GM18951 (cell line): ENCODE measurements around the gene PLEKHH3.
"Not testable (repeated sequence)": the region's sequence is repeated elsewhere in the genome, so short reads cannot be mapped to it uniquely, and the experiment has no call there.

Experiments
- POLR2A ChIP-seq: IDR thresholded peaks from 4 replicates; pipeline ENCODE4 v1.6.1; 2011; ENCODE audit warnings: mild to moderate bottlenecking; ENCODE audit not compliant: insufficient read length, insufficient read depth; ENCODE audit errors: extremely low read depth
- in situ Hi-C: fragments of 300-500 bp; cut with MboI; formaldehyde crosslinking; loops from one replicate; pipeline ENCODE4 v1.12.0; 2022; ENCODE audit warnings: low sequenced_read_pairs, mixed read lengths, inconsistent platforms; ENCODE audit not compliant: unreplicated experiment

The PLEKHH3 gene

DNA sequence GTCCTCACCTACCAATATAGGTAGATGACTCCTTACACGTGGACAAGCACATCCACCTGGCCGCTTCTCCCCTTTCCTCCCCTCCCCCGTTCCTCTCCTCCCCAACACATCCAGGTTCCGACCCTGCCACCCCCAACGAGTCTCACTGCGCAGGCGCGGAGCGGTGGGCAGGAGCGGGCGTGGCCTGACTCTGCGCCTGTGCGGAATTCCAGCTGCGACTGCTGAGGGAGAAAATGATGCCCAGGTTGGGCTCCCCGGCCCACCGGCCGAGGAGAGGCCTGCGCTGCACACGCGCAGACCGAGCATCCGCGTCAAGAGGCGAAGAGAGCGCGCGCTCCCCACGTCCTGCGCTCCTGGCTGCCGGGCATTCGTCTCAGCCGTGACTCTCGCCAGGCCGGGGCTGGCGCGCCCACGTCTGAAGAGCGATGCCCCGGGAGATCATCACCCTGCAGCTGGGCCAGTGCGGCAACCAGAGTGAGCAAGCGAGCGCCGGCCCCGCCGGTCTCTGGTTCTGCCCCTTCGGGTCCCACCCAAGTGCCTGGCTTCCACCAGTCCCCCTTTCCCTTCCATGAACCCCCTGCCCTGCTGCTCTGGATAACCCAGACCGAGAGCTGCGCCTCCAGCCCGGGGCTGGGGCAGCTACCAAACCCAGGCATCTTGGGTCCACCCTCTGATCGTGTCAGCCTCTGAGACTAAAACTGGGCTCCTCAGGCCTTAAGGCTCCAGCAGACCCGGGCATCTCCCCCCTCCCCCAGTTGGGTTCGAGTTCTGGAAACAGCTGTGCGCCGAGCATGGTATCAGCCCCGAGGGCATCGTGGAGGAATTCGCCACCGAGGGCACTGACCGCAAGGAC is 17.5 kb downstream of the PLEKHH3 start, which contains the start of gene TUBG2:
Gene TUBG2 (plus strand): TSS at position 206 of the 853 bp plus-strand sequence. CDS start 220 bp downstream, at position 426.
- peak; percentile 82 for TF ChIP-seq POLR2A

DNA sequence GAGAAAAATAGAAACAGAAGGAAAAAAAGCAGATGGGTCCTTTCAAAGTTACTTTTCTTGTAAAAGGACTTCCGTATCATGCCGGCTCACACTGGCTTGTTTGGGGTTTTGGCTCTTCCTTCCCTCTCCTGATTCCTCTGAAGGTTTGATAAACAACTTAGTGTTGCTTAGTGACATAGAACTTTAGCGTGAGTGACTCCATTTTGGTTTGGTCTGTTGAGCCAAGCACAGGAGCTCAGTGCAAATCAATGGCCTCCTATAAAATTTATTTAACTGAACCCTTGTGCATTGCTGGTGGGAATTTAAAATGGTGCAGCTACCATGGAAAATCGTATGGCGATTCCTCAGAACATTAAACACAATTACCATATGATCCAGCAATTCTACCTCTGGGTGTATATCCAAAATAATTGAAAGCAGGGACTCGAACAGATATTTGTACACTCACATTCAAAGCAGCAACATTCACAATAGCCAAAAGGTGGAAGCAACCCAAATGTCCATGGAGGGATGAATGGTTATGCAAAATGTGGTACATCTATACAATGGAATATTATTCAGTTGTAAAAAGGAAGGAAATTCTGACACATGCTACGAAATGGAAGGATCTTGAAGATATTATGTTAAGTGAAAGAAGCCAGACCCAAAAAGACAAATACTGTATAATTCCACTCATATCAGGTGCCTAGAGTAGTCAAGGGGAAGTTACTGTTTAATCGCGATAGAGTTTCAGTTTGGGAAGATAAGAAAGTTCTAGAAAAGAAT is 18.8 kb downstream of the PLEKHH3 start:
- in situ Hi-C loops = no loop called here

More for the DNA sequence above, 17.5 kb downstream of the PLEKHH3 start, which contains the start of gene TUBG2:
- in situ Hi-C loops = no loop called here

DNA sequence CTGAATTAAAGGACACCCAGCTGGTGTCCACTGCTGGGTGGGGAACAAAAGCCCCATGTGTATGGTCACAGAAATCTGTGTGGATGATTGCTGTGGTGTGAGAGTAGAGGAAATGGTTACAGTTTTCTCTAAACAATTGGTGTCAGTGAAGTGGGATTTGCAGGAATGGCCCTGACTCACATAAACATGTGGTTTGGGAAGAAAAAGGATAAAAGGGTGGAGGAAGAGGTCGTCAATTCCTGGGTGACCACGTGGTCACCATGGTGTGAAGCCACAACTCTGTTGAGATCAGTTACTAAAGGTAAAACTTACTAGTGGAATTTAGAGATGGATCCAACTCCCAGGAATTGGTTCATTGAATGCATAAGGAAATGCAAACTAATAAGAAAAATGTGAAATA is 21.3 kb downstream of the PLEKHH3 start:
- in situ Hi-C loops = no loop called here
- no peak for TF ChIP-seq POLR2A

More for the DNA sequence above, 18.8 kb downstream of the PLEKHH3 start:
- TF ChIP-seq POLR2A = no peak

DNA sequence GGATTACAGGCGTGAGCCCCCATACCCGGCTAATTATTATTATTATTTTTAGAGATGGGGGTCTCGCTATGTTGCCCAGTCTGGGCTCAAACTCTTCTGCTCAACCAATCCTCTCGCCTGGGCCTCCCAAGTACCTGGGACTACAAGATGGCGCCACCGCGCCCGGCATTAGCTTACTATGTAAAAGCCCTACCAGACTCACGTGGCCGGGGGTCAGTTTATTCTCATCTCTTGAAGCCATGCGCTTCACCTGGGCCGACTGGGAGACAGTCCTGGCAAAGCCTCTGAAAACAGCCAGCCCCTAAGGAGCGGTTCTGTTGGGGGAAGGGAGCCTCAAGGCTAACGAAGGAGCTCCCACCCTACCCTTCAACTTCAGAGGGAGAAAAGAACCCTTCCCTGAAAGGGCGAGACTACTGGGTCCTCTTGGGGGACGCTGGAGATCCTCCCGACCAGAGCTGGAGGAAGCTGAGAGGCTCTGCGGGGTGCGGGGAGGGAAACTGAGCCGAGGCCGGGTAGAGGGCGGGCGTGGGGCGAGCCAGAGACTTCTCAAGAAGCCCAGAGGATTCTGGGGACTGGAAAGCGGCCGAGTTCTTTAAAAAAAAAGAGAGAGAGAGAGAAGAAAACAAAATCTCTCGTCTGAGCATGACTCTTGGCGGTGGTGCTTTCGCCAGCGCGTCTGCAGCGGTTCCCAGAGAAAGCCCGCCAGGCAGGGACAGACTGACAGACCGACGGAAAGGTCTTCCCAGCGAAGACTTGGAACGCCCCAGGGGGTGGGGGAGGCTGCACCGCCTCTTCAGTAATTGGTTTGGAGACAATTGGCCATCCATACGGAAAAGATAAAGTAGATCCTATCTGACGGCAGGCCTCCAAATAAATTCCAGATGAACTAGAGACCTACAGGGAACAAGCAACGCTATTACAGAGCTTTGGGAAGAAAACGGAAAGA is 23.3 kb downstream of the PLEKHH3 start:
- TF ChIP-seq POLR2A = no peak
- in situ Hi-C loops = no loop called here

DNA sequence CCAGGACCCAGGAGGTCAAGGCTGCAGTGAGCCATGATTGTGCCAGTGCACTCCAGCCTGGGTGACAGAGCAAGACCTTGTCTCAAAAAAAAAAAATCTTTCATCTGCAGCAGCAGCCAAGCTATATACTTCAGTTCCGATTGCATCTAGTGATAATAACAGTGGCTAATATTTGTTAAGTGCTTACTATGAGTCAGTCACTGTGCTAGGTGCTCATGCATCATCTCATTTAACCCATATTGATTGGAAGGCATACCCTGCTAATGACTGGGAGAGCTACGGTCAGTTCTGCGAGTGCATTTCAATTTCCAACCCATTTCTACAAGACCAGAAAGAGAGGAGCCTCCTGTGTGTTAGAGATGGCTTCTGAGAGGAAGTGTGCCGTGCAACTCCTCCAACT is 25.4 kb downstream of the PLEKHH3 start:
- no peak for TF ChIP-seq POLR2A
- in situ Hi-C loops = no loop called here

DNA sequence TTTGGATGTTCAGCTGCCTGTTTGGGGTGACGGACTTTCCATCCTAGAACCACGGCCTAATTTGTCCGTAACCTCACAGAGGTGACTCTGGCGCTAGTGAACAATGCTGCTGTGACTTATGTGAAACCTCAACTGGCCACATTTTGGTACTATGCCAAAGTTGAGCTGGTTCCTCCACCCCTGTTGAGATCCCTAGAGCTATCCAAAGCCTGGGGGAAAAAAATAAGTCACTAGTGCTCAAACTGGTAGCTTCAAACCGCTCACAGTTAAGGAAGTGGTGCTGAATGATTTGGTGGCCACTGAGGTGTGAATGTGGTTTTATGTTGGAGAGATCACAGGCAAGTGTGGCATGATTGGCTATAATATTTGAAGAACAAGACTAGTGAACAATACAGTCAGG is 29.0 kb downstream of the PLEKHH3 start:
- in situ Hi-C loops = no loop called here
- TF ChIP-seq POLR2A = no peak

DNA sequence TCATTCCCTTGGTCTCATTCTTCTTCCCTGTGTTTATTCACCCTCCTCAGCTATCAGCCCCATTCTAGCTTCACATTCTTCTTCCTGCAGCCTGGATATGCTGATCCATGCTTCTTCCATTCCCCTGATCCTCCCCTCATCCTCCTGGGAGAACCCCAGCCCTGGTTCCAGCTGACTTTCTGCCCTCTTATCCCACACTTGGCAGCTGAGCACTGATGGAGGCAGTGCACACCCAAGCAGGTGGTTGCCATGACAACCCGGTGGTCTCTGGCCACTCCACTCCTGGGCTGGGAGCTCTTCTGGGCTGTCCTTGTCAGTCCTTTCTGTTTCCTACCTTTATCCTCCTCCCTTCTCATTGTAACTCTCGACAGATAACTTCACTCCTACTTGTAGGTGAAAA is 34.5 kb downstream of the PLEKHH3 start:
- no peak for TF ChIP-seq POLR2A
- in situ Hi-C loops = no loop called here

DNA sequence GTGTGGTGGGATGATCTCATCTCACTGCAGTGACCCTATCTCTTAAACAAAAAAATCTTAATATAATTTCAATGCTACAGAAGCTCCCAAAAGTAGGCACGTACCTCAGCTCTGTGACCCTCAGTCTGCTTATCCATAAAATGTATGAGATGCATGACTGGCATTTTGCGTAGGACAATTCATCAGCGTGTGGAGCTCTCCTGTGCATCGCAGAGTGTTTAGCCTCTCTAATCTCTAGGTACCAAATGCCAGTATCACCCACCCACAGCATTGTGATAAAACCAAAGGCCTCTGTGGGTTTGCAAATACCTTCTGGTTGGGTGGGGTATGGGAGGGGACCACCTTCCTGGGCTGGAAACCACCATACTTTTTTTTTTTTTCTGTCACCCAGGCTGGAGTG is 36.7 kb downstream of the PLEKHH3 start:
- in situ Hi-C loops = no loop called here
- no peak for TF ChIP-seq POLR2A

DNA sequence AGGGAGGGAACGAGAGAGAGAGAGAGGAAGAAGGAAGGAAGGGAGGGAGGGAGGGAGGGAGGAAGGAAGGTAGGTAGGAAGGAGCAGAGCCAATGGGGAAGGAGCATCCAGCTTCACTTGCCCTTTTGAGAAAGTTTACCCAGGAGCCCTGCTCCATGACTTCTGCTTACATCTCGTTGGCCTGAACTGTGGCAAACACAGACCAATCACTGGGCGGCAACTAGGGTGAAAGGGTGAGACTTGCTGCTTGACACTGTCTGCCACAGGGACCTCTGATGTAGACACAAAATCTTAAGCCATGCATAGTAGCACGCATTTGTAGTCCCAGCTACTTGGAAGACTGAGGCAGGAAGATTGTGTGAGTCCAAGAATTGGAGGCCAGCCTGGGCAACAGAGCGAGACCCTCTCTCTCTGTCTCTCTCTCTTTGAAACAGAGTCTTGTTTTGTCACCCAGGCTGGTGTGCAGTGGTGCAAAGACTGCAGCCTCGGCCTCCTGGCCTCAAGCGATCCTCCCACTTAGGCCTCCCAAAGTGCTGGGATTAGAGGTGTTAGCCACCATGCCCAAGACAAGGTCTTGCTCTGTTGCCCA is 37.2 kb downstream of the PLEKHH3 start:
- TF ChIP-seq POLR2A = no peak
- in situ Hi-C loops = no loop called here

DNA sequence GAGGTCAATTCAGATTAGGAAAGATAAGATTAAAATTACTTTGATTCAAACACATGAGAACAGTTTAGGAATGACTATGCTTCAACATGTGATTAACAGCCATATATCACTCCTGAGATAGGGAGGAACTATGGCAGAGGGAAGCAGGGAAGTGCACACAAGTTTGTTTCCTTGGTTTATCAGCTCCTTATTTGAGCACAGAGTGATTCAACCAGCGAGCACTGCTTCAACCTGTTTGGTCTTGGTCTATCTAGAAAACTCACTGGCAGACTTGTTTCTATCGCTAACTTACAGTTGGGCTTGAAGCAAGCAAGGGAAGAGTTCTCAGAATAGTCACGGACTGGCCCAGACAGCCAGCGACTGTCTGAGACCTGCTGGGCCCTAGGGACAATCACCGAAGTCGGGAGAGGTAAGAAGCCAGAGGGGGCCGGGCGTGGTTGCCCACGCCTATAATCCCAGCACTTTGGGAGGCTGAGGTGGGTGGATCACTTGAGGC is 43.8 kb downstream of the PLEKHH3 start:
- in situ Hi-C loops = no loop called here
- no peak for TF ChIP-seq POLR2A

DNA sequence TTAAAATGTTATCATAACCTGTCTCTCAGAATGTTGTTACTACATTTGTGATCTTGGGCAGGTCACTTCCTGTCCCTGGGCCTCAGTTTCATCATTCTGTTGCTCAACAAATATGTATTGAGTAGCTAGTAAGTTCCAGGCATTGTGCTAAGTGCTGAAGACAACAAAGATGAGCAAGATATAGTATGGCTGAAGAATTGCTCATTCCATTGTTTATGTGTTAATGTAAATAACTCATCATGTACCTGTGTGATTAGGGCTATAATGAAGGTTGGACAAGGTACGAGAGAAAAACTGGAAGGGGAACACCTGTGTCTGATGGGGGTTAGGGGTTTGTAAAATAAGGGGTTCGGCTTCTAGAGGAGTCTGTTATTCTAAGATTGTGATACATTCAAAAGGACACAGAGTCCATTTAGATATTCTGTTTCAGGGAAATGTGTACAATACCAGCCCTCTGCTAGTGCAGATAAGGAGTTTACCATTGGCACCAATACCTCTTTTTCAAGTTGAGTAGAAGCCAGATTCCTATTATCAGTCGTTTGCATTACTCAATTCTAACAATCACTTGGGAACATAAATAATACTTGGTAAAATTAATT is 47.3 kb downstream of the PLEKHH3 start:
- in situ Hi-C loops = no loop called here
- no peak for TF ChIP-seq POLR2A

DNA sequence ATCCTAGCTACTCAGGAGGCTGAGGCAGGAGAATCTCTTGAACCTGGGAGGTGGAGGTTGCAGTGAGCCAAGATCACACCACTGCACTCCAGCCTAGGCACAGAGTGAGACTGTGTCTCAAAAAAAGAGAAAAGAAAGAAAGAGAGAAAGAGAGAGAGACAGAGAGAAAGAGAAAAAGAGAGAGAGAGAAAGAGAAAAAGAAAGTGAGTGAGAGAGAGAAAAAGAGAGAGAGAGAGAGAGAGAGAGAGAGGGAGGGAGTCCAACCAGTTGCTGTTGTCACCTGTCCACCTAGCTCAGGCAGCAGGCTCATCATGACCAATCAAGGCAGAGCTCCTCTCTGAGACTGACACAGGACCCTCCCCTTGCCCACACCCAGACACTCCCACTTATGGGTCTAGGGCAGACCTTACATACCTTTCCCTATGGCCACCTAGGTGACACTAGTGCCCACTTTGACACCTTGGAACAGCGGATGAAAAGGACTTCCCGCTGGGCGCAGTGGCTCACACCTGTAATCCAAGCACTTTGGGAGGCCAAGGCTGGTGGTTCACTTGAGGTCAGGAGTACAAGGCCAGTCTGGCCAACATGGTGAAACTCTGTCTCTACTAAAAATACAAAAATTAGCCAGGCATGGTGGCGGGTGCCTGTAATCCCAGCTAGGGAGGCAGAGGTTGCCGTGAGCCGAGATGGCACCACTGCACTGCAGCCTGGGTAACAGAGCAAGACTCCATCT is 49.6 kb downstream of the PLEKHH3 start:
- in situ Hi-C loops = not testable (repeated sequence)
